Transverse colon (tissue), 4 donors: Measurements from ENCODE around the gene GALR2. TPM values are rescaled to one million over a fixed set of nuclear protein-coding genes. Genes with fewer than 3 reads are reported as not detected.

ENCODE experiments used
- DNase-seq: peaks from one replicate; pipeline ENCODE4 v3.0.0-alpha.2; 2019
- H3K27ac ChIP-seq, 4 donors: fragments of 200-600 bp; sonication (generic); 2 replicates each; pipeline ENCODE4 v1.5.1; 2016 to 2018; ENCODE audit warnings: inconsistent platforms in 4 of 4
- H3K27me3 ChIP-seq: fragments of 200-600 bp; sonication (generic); 2 replicates; pipeline ENCODE4 v1.5.1; 2017; ENCODE audit warnings: inconsistent platforms
- H3K36me3 ChIP-seq, 4 donors: fragments of 200-600 bp; sonication (generic); 2 replicates each; pipeline ENCODE4 v1.5.1; 2017 to 2019; ENCODE audit warnings: inconsistent platforms in 4 of 4
- H3K4me1 ChIP-seq, 4 donors: fragments of 200-600 bp; sonication (generic); 2 replicates each; pipeline ENCODE4 v1.5.1; 2017 to 2020; ENCODE audit warnings: inconsistent platforms in 4 of 4
- H3K4me3 ChIP-seq, 4 donors: fragments of 200-600 bp; sonication (generic); 1 replicate in 1 of 4; 2 replicates in 3 of 4; pipeline versions ENCODE4 v1.5.1 to v1.6.1; 2017 to 2019; ENCODE audit warnings: inconsistent platforms in 4 of 4
- H3K9me3 ChIP-seq, 2 donors: fragments of 200-600 bp; sonication (generic); 2 replicates each; pipeline ENCODE4 v1.5.1; 2017 to 2019; ENCODE audit warnings: inconsistent platforms in 2 of 2
- CTCF ChIP-seq, 5 experiments: fragments of 200-600 bp in 3 of 5; fragments of 450-650 bp in 2 of 5; sonication (generic) in 3 of 5; IDR thresholded peaks; 1 replicate in 2 of 5; 2 replicates in 3 of 5; pipeline ENCODE4 v1.5.1; 2016 to 2017; ENCODE audit warnings: antibody characterized with exemption in 5 of 5, inconsistent platforms in 3 of 5, mild to moderate bottlenecking in 2 of 5, moderate library complexity in 1 of 5
- EP300 ChIP-seq: sonication (generic); formaldehyde crosslinking; IDR thresholded peaks from one replicate; pipeline ENCODE4 v1.6.1; 2017; ENCODE audit warnings: antibody characterized with exemption, low read depth
- POLR2A ChIP-seq: fragments of 450-650 bp; IDR thresholded peaks from one replicate; pipeline ENCODE4 v1.6.1; 2016; ENCODE audit warnings: antibody characterized with exemption, mild to moderate bottlenecking, moderate library complexity
- POLR2AphosphoS5 ChIP-seq, 3 donors: sonication (generic); formaldehyde crosslinking; IDR thresholded peaks; one replicate each; pipeline ENCODE4 v1.6.1; 2016; ENCODE audit warnings: antibody characterized with exemption in 3 of 3
- WGBS, 2 donors: methylation state at CpG; one replicate each; pipeline ENCODE4 v1.1.5; 2018; ENCODE audit warnings: low coverage in 1 of 2; 5-methylcytosine and 5-hydroxymethylcytosine counted together
- in situ Hi-C, 4 donors: fragments of 200-750 bp; cut with MboI; loops; one replicate each; pipeline versions ENCODE4 v1.15.0 to v1.15.1; 2017; ENCODE audit warnings: low sequenced_read_pairs in 3 of 4, low pct_ligation_motif_present in 1 of 4, low pct_unique_long_range_greater_than_20kb in 1 of 4
- intact Hi-C: fragments of 100-400 bp; cut with DNase I; formaldehyde crosslinking; loops from one replicate; pipeline ENCODE4 v1.15.1; 2023; ENCODE audit warnings: low total_unique reads
- total RNA-seq, 4 donors: library from RNA; depleted of rRNA; stranded (reverse); fragments of >200 nt; gene quantifications; one replicate each; pipeline ENCODE4 v1.1.0, GENCODE V29; 2016

The GALR2 gene
- total RNA-seq, 4 donors from 2014 or later, result 1.9 to 10.0 (median 3.2) TPM; not detected in 1

GRCh38 chr17:76088041-76088867 is 13.7 kb downstream of the GALR2 start:
- DNase-seq, result no peak
- no peaks in the 10 kb centered on the region for H3K4me1 ChIP-seq
- peaks cover 0 to 52% (median 24%) of the 10 kb centered on the region in 4 donors for H3K36me3 ChIP-seq
- WGBS, 2 donors, result 83 to 86% methylated on average over 4 to 25 of the region's 25 CpGs
- TF ChIP-seq EP300 (no peak), CTCF (IDR thresholded peaks at IDR 0.05) (no peak), POLR2A (no peak), POLR2AphosphoS5 (IDR thresholded peaks at IDR 0.05) (no peak)
- intact Hi-C loops, result no loop called here
- H3K9me3 ChIP-seq, result no peaks in the 10 kb centered on the region
- H3K27me3 ChIP-seq, result no peaks in the 10 kb centered on the region
- in situ Hi-C loops, result no loop called here
- no peak overlapping the region for H3K27ac ChIP-seq
- no peak overlapping the region for H3K4me3 ChIP-seq

GRCh38 chr17:76088868-76089576 is 14.4 kb downstream of the GALR2 start:
- Histone ChIP-seq H3K27ac (no peak overlapping the region), H3K36me3 (peaks cover 0 to 59% (median 28%) of the 10 kb centered on the region in 4 donors), H3K9me3 (no peaks in the 10 kb centered on the region), H3K27me3 (no peaks in the 10 kb centered on the region), H3K4me1 (no peaks in the 10 kb centered on the region), H3K4me3 (no peak overlapping the region)
- in situ Hi-C loops, result no loop called here
- TF ChIP-seq POLR2AphosphoS5 (IDR thresholded peaks at IDR 0.05) (no peak), POLR2A (no peak), EP300 (no peak), CTCF (IDR thresholded peaks at IDR 0.05) (no peak)
- no peak for DNase-seq
- intact Hi-C loops, result no loop called here
- WGBS, 2 donors, result 89% methylated on average over 16 of the region's 25 CpGs; no CpG with 5 or more reads in 1 of the 2 donors

DNA sequence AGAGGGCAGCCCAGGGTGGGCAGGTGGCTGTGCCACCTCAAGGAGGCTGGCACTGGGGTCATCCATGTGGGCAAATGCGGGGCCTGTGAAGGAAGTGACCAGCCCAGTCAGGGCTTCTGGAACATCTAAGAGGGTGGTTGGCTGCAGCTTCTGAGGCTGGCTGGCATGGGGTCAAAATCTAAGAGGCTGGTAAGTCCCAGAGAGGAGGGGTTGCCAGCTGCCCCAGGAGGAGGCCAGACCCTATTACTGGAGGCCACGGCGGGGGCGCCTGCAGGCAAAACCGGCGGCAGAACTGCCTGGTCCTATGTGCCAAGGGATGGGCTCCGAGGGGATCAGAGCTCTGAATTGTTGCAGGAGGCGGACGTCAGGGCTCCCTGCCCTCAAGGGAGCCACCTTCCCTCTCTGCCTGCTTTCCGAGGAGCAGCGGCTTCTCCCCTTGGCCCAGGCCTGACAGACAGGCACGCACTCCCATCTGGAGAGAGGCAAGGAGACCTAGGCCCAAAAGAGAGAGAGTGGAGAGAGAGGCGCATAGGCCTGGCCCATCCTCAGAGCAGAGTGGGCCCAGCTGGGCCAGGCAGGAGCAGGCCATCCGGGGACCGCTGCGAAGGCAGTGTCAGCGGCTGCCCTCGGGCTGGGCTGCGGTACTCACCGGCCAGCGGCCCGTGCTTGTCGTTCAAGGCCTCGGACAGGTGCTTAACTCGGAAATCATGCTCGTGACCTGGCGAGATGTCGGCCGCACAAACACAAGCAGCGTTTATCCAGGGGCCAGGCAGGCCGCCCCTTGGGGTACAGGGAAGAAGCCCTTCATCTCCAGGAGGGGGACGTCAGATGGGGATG is 15.3 kb downstream of the GALR2 start:
- Histone ChIP-seq H3K4me3 (no peak overlapping the region), H3K9me3 (no peaks in the 10 kb centered on the region), H3K36me3 (peaks cover 0 to 59% (median 31%) of the 10 kb centered on the region in 4 donors), H3K27ac (no peak overlapping the region), H3K27me3 (no peaks in the 10 kb centered on the region), H3K4me1 (no peaks in the 10 kb centered on the region)
- WGBS, 2 donors, result 95% methylated on average over 22 of the region's 32 CpGs; no CpG with 5 or more reads in 1 of the 2 donors
- in situ Hi-C loops (no loop called here), intact Hi-C loops (no loop called here)
- TF ChIP-seq POLR2AphosphoS5 (IDR thresholded peaks at IDR 0.05) (no peak), CTCF (IDR thresholded peaks at IDR 0.05) (no peak), EP300 (no peak), POLR2A (no peak)
- DNase-seq, result no peak
